MCF 10A (cell line): ENCODE results near the gene ZBTB40. TPM values are rescaled to one million over a fixed set of nuclear protein-coding genes. Genes with fewer than 3 reads are reported as not detected.
A peak's percentile ranks its signal among the peaks of the same experiment; 100 is the strongest.

Experiments
- BruUV-seq: library from RNA; stranded (reverse); fragments of 400-500 nt; replicated peaks from 2 replicates; lab custom pipeline; 2021; lab: Mats Ljungman, UMichigan
- CTCF ChIA-PET: fragments of 300-600 bp; sonication (Branson Sonifier 250); formaldehyde crosslinking; extraction: SDS; loops from one replicate; lab custom pipeline; 2021; ENCODE audit warnings: antibody characterized with exemption, inconsistent platforms; lab: Yijun Ruan, JAX
- POLR2A ChIA-PET: fragments of 300-600, 350-650 bp; sonication (Branson Sonifier 250); formaldehyde crosslinking; extraction: SDS; loops from one replicate; lab custom pipeline; 2020; ENCODE audit warnings: antibody characterized with exemption, inconsistent platforms; lab: Yijun Ruan, JAX
- DNase-seq: peaks from one replicate; pipeline ENCODE4 v3.0.0-alpha.2; 2018; ENCODE audit not compliant: unreplicated experiment
- H3K27ac Mint-ChIP-seq: one replicate; pipeline ENCODE4 v1.8.0; 2022; ENCODE audit warnings: mild to moderate bottlenecking, low read depth, mixed read lengths; ENCODE audit not compliant: unreplicated experiment
- H3K27me3 Mint-ChIP-seq: one replicate; pipeline ENCODE4 v1.8.0; 2022; ENCODE audit warnings: mixed read lengths; ENCODE audit not compliant: insufficient read depth, unreplicated experiment
- H3K36me3 Mint-ChIP-seq: one replicate; pipeline ENCODE4 v1.8.0; 2022; ENCODE audit warnings: mild to moderate bottlenecking, moderate library complexity, mixed read lengths; ENCODE audit not compliant: insufficient read depth, unreplicated experiment
- H3K4me1 Mint-ChIP-seq: one replicate; pipeline ENCODE4 v1.8.0; 2022; ENCODE audit warnings: mixed read lengths; ENCODE audit not compliant: insufficient read depth, unreplicated experiment
- H3K4me3 Mint-ChIP-seq: one replicate; pipeline ENCODE4 v1.8.0; 2022; ENCODE audit warnings: mild to moderate bottlenecking, moderate library complexity, mixed read lengths; ENCODE audit not compliant: unreplicated experiment
- H3K9me3 Mint-ChIP-seq: one replicate; pipeline ENCODE4 v1.8.0; 2022; ENCODE audit warnings: mixed read lengths; ENCODE audit not compliant: unreplicated experiment
- intact Hi-C: fragments of 100-400 bp; cut with micrococcal nuclease; formaldehyde crosslinking; loops from 2 replicates; pipeline ENCODE4 v1.14.1; 2022
- total RNA-seq: library from RNA; stranded (reverse); gene quantifications from 2 replicates; pipeline ENCODE4 v1.2.3, GENCODE V29; 2022
- TF ChIP-seq, protein P1 (sequence below): fragments of 200-600 bp; IDR thresholded peaks from one replicate; pipeline ENCODE4 v1.8.0; 2022; ENCODE audit warnings: antibody characterized with exemption, mild to moderate bottlenecking; ENCODE audit not compliant: unreplicated experiment

ZBTB40 gene
- total RNA-seq, 1 experiment from 2014 or later = 20.4 TPM

DNA sequence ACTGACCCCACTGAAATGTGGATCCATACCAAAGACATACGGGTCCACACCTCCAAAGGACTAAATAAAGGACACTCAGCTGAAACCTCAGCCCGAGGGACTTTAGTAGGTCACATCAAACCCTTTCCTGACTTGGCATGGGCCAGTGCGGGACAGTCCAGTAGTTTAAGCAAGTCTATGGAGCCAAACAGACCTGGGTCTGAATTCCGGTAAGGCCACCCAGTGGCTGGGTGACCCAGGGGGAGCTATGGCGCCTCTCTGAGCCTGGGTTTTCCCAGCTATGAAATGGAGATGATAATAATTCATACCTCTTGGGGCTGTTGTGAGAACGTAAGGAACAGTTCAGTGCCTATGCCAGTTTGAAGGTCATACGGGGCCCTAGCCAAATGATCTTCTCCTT lies 36.2 kb upstream of the ZBTB40 start:
- Mint-ChIP-seq H3K4me1 (no peaks in the 10 kb centered on the region), H3K27me3 (peaks cover 40% of the 10 kb centered on the region), H3K27ac (no peak overlapping the region), H3K36me3 (no peaks in the 10 kb centered on the region), H3K4me3 (no peak overlapping the region), H3K9me3 (peaks cover 8% of the 10 kb centered on the region)
- TF ChIP-seq, protein P1, sequence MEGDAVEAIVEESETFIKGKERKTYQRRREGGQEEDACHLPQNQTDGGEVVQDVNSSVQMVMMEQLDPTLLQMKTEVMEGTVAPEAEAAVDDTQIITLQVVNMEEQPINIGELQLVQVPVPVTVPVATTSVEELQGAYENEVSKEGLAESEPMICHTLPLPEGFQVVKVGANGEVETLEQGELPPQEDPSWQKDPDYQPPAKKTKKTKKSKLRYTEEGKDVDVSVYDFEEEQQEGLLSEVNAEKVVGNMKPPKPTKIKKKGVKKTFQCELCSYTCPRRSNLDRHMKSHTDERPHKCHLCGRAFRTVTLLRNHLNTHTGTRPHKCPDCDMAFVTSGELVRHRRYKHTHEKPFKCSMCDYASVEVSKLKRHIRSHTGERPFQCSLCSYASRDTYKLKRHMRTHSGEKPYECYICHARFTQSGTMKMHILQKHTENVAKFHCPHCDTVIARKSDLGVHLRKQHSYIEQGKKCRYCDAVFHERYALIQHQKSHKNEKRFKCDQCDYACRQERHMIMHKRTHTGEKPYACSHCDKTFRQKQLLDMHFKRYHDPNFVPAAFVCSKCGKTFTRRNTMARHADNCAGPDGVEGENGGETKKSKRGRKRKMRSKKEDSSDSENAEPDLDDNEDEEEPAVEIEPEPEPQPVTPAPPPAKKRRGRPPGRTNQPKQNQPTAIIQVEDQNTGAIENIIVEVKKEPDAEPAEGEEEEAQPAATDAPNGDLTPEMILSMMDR = no peak
- no TSS peak for BruUV-seq
- no peak for DNase-seq
- intact Hi-C loops = loop anchor here (5.0 to 10.0 kb wide), 3 partner anchors 758 to 1181 kb away; no protein-coding TSS in a partner anchor
- CTCF ChIA-PET = interaction anchor here (0.7 to 8.4 kb wide), 13 partner anchors 9 to 512 kb away, joined by 3 to 106 read pairs (median 5); partner anchors contain the start of gene C1QC
- POLR2A ChIA-PET = interaction anchor here (1.2 kb wide), 1 partner anchor 311 kb away, joined by 4 read pairs; no protein-coding TSS in a partner anchor

DNA sequence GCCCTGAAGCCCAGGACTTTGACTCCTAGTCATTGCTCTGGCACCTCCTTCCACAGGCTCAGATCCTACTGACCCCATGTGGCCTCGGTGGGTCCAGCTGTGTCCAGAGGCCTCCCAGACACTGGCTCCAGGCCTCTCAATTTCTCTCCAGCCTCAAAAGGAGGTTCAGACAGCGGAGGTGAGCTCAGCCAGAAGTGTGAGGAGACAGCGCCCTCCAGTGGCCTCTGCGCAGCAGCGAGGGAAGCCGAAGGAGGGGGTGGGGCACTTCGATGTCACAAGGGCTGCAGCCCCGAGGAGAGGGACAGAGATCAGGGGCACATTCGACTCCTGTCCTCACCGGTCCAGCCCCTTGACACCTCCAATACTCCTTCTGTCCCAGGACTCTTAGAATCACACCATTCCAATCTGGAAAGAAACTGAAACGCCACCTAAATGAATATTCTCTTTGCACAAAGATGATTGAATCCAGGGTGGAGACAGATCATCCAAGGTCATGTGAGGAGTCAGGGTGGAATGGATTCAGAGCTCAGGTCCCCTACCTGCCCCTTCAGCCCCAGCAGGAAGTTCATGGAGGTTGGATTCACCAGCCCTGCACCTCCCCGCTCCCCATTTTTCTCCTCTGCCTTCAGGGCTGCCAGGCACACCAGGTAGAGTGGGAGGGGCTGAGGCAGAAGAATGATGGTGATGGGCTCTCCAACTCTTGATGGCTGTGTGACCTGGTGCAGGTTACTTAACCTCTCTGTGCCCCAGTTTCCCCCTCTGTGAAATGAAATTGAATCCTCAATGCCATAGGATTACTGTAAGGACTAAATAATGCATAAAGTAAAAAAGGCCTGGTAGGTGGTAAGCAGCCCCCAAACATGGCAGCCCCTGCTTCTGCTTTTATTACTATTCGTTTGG lies 34.8 kb upstream of the ZBTB40 start:
- DNase-seq = peak; percentile 77
- intact Hi-C loops = loop anchor here (1.0 to 10.0 kb wide), 6 partner anchors 285 to 1182 kb away; no protein-coding TSS in a partner anchor
- Mint-ChIP-seq H3K36me3 (no peaks in the 10 kb centered on the region), H3K27me3 (peaks cover 29% of the 10 kb centered on the region), H3K4me3 (no peak overlapping the region), H3K27ac (no peak overlapping the region), H3K9me3 (no peaks in the 10 kb centered on the region), H3K4me1 (no peaks in the 10 kb centered on the region)
- ChIA-PET POLR2A (interaction anchor here (0.5 to 1.2 kb wide), 4 partner anchors 311 to 753 kb away, joined by 3 to 4 read pairs (median 3); no protein-coding TSS in a partner anchor), CTCF (interaction anchor here (0.5 to 8.4 kb wide), 31 partner anchors 10 to 794 kb away, joined by 3 to 106 read pairs (median 4); partner anchors contain the start of gene C1QC)
- BruUV-seq = no TSS peak
- TF ChIP-seq, protein P1 = peak; percentile 97

DNA sequence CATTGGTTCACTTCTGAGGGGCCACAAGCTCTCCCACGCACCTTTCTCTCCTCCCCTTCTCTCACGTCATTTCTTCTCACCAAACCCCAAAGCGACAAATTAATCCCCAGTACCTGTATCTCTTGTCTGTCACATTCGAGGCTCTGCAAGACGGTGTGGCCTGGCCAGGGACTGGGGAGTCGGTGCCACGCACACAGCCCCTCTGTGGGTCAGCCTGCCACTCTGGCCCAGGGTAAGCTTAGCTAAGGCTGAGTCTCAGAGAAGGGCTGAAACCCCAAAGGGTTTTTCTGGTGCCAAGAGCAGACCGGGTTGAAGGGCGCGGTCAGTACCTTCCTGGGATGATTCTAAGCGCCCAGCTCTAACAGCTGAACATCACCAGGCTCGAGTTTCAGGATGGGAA lies 34.2 kb upstream of the ZBTB40 start:
- H3K27ac Mint-ChIP-seq = no peak overlapping the region
- intact Hi-C loops = loop anchor here (5.0 to 10.0 kb wide), 3 partner anchors 760 to 1183 kb away; no protein-coding TSS in a partner anchor

More for the DNA sequence above, 34.2 kb upstream of the ZBTB40 start:
- Mint-ChIP-seq H3K9me3 (no peaks in the 10 kb centered on the region), H3K36me3 (no peaks in the 10 kb centered on the region), H3K27me3 (peaks cover 26% of the 10 kb centered on the region), H3K4me3 (no peak overlapping the region), H3K4me1 (no peaks in the 10 kb centered on the region)
- ChIA-PET CTCF (interaction anchor here (0.5 to 8.4 kb wide), 15 partner anchors 13 to 756 kb away, joined by 3 to 106 read pairs (median 3); partner anchors contain the start of gene C1QC), POLR2A (no interaction called here)
- TF ChIP-seq, protein P1 = no peak
- no TSS peak for BruUV-seq
- DNase-seq = no peak
